HL-60 (cell line): Measurements from ENCODE around the gene SYK.

ENCODE experiments used
- GABPA ChIP-seq: IDR thresholded peaks from 2 replicates; pipeline ENCODE4 v1.6.1; 2012; ENCODE audit warnings: low read depth
- POLR2AphosphoS5 ChIP-seq: IDR thresholded peaks from 2 replicates; pipeline ENCODE4 v1.6.1; 2012; ENCODE audit warnings: low read depth
- SPI1 ChIP-seq: IDR thresholded peaks from 2 replicates; pipeline ENCODE4 v1.6.1; 2012; ENCODE audit warnings: low read depth, mild to moderate bottlenecking, borderline replicate concordance
- TF ChIP-seq, protein P1 (sequence below): IDR thresholded peaks from one replicate; pipeline ENCODE4 v1.5.1; 2011; ENCODE audit warnings: low read length, control low read depth, inconsistent platforms; ENCODE audit not compliant: insufficient read depth
- TF ChIP-seq, protein P2 (sequence below): IDR thresholded peaks from 2 replicates; pipeline ENCODE4 v1.6.1; 2012; ENCODE audit warnings: low read depth; ENCODE audit not compliant: insufficient replicate concordance

DNA sequence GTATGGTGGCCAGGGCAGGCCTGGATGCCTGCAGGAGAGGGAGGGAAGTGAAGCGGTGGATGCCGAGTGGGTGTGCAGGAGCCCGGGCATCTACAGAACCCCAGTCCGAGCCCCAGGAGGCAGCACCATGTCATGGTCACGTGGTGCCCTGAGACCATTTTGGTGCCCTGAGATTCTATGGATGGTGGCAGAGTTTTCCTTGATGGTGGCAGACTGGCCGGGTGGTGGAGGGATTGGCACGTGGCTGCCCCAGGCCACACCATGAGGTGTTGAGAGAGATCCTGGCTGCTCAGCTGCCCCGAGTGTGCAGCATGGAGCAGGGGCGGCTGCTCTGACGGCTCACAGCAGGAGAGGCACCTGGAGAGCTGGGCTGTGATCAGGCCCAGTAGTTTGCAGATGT, 52.3 kb downstream of the SYK start:
- TF ChIP-seq, protein P1, sequence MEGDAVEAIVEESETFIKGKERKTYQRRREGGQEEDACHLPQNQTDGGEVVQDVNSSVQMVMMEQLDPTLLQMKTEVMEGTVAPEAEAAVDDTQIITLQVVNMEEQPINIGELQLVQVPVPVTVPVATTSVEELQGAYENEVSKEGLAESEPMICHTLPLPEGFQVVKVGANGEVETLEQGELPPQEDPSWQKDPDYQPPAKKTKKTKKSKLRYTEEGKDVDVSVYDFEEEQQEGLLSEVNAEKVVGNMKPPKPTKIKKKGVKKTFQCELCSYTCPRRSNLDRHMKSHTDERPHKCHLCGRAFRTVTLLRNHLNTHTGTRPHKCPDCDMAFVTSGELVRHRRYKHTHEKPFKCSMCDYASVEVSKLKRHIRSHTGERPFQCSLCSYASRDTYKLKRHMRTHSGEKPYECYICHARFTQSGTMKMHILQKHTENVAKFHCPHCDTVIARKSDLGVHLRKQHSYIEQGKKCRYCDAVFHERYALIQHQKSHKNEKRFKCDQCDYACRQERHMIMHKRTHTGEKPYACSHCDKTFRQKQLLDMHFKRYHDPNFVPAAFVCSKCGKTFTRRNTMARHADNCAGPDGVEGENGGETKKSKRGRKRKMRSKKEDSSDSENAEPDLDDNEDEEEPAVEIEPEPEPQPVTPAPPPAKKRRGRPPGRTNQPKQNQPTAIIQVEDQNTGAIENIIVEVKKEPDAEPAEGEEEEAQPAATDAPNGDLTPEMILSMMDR: no peak
- TF ChIP-seq, protein P2, sequence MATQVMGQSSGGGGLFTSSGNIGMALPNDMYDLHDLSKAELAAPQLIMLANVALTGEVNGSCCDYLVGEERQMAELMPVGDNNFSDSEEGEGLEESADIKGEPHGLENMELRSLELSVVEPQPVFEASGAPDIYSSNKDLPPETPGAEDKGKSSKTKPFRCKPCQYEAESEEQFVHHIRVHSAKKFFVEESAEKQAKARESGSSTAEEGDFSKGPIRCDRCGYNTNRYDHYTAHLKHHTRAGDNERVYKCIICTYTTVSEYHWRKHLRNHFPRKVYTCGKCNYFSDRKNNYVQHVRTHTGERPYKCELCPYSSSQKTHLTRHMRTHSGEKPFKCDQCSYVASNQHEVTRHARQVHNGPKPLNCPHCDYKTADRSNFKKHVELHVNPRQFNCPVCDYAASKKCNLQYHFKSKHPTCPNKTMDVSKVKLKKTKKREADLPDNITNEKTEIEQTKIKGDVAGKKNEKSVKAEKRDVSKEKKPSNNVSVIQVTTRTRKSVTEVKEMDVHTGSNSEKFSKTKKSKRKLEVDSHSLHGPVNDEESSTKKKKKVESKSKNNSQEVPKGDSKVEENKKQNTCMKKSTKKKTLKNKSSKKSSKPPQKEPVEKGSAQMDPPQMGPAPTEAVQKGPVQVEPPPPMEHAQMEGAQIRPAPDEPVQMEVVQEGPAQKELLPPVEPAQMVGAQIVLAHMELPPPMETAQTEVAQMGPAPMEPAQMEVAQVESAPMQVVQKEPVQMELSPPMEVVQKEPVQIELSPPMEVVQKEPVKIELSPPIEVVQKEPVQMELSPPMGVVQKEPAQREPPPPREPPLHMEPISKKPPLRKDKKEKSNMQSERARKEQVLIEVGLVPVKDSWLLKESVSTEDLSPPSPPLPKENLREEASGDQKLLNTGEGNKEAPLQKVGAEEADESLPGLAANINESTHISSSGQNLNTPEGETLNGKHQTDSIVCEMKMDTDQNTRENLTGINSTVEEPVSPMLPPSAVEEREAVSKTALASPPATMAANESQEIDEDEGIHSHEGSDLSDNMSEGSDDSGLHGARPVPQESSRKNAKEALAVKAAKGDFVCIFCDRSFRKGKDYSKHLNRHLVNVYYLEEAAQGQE: no peak
- TF ChIP-seq POLR2AphosphoS5 (no peak), GABPA (no peak), SPI1 (no peak)
